ENCODE measurements around the gene STT3B. TPM values are rescaled to one million over a fixed set of nuclear protein-coding genes. Genes with fewer than 3 reads are reported as not detected.
A peak's percentile ranks its signal among the peaks of the same experiment; 100 is the strongest.

The STT3B gene
- total RNA-seq, 1 donor = 244 TPM

DNA sequence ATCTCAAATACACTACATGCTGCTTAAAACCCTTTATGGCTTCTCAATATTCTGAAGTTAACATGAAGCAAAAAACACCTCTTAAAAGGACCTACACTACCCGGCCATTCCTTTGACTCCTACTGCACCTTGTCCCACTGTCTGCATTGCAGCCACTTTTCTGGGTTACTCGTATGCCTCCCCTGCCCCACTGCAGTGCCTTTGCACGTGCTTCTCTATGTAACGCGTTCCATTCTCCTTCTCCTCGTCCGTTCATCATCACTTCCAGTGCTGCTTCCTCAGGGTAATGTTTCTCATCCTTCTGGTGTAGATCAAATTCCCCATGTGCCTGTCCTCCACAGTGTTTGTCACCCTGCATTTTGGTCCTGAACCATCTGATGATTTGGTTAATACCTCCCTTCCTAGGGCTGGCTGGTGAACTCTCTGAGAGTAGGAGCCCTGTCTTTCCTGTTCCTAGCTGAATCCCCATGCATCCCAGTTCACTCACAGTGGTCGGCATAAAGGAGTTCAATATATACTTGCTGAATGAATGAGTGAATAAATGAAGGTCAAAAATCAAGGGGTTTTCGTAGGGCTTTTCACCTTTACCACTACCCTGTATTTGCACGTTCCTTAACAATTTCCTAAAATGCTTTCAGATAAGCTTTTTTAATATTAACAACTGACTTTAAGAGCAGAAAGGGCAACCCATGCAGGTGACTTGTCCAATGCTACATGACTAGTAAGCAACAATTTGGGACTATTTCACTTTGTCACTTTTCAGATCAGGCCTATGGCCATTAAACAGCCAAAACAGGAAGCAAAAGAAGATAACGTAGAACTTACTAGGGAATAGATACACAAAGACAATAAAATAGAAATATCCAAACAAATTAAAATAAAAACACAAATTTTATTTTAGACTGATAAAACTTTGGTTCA is 2.4 kb upstream of the STT3B start:
- no peak overlapping the region for H3K4me3 ChIP-seq (ENCODE audit: low read depth, low read length)
- no peak for DNase-seq (ENCODE audit: low read depth)
- TF ChIP-seq, protein P1, sequence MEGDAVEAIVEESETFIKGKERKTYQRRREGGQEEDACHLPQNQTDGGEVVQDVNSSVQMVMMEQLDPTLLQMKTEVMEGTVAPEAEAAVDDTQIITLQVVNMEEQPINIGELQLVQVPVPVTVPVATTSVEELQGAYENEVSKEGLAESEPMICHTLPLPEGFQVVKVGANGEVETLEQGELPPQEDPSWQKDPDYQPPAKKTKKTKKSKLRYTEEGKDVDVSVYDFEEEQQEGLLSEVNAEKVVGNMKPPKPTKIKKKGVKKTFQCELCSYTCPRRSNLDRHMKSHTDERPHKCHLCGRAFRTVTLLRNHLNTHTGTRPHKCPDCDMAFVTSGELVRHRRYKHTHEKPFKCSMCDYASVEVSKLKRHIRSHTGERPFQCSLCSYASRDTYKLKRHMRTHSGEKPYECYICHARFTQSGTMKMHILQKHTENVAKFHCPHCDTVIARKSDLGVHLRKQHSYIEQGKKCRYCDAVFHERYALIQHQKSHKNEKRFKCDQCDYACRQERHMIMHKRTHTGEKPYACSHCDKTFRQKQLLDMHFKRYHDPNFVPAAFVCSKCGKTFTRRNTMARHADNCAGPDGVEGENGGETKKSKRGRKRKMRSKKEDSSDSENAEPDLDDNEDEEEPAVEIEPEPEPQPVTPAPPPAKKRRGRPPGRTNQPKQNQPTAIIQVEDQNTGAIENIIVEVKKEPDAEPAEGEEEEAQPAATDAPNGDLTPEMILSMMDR (IDR thresholded peaks at IDR 0.05; ENCODE audit: insufficient read depth, low read depth, low read length) = no peak

DNA sequence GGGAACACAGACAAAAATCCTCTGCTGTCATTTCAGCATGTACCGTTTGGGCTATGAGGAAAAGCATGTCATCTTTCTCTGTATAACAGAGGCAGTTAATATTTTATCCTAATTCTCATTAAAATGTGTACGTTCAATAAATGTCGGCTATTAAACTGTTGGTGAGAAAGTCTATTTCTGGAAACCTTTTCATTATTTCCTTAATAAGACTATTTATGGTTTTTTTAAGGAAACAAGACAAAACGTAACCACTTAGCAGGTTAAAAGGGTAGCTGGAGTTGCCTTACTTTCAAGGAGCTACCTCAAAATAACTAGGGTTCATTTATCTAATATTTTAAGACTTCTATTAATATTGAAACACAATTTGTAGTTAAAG is 1.8 kb upstream of the STT3B start:
- H3K4me3 ChIP-seq (ENCODE audit: low read depth, low read length) = peak overlapping the region; percentile 85
- TF ChIP-seq, protein P1 (IDR thresholded peaks at IDR 0.05; ENCODE audit: insufficient read depth, low read depth, low read length) = no peak
- no peak for DNase-seq (ENCODE audit: low read depth)

DNA sequence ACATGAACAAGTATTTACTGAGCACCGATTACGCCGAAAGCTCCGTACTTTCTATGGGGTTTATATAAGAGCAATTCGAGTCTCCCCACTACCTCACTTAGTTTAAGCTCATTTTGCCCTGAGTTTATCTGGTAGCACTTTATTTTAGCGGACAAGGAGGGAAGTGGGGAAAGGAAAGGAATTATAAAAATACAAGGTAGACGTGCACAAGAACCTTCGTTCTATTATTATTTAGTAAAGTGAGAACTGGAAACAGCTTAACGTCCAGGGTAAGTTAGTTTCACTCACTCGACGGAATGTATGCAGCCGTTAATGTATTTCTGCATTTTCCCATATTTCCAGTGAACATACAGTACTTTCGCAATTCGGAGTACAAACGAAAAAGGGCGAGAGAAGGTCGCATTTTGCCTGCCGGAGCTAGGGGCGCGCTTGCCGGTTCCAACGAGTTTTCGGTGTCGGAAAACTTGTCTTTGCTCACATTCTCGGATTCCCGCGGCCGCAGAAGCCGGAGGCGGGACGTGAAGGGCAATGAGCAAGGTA is 1.2 kb upstream of the STT3B start:
- peak overlapping the region; percentile 85 for H3K4me3 ChIP-seq (ENCODE audit: low read depth, low read length)
- peak; percentile 15 for DNase-seq (ENCODE audit: low read depth)
- TF ChIP-seq, protein P1 (IDR thresholded peaks at IDR 0.05; ENCODE audit: insufficient read depth, low read depth, low read length) = peak; percentile 29

DNA sequence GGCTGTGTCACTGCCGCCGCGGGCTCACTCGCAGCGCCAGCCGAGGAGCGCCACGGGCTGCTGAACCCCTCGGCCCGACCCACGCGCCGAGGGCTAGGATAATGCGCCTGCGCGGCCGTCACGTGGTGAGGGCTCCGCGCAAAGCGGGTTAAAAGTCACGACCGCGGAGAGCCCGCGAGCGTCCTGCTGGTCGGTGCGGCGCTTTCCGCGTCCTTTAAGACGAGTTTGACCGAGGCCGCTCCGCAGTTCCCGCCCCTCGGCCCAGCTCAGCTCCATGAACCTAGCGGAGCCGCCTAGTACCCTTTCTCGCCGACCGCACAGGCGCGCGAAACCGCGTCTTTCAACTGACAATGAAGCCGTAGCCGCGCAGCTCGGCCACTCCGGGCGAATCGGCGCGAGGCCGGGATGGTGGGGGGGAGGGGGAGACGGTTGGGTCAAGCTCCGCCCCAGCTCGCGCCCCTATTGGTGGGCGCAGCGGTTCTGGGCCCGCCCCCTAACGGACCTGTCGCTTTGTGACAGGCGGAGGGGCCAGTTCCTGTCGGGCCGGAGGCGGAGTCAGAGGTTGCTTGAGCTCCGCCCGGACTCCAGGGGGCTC is 636 bp upstream of the STT3B start:
- H3K4me3 ChIP-seq (ENCODE audit: low read depth, low read length) = peak overlapping the region; percentile 85
- DNase-seq (ENCODE audit: low read depth) = peak; percentile 99
- TF ChIP-seq, protein P1 (IDR thresholded peaks at IDR 0.05; ENCODE audit: insufficient read depth, low read depth, low read length) = no peak

DNA sequence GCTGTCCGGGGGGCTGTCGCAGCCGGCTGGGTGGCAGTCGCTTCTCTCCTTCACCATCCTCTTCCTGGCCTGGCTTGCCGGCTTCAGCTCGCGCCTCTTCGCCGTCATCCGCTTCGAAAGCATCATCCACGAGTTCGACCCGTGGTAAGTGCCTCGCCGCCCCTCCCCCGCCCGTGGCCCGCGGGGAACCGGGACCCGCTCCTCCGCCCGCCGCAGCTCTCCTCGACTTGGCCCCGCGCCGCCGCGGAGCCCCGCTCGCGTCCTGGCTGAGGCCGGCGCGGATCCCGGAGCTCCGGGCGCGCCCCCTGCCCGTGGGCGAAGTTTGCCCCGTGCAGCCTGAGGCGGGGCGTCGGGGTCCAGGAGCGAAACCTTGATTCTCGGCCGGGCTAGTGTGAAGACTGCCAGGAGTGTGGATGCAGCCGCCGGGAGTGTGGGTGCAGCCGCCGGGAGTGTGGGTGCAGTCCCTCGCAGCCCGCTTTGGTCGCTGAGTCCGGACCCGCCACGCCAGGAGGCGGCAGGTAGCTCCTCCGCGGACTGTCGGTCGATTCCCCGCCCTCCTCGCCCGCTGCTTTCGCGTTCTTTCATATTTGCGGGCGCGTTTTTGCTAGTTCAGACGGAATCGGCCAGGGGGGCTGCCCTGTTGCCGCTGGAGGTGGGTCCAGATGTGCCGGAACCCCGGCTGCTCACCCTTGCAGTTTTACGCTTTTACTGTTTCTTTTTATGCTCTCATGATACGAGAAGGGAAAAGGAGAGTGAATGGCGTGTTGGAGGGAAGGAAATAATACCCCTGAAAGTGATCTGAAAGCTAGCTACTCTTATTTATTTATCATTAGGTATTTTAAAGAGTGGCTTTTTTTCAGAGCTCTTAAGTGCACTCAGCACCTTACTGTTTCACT is 692 bp downstream of the STT3B start:
- H3K4me3 ChIP-seq (ENCODE audit: low read depth, low read length) = peak overlapping the region; percentile 85
- TF ChIP-seq, protein P1 (IDR thresholded peaks at IDR 0.05; ENCODE audit: insufficient read depth, low read depth, low read length) = peak; percentile 21
- peak; percentile 27 for DNase-seq (ENCODE audit: low read depth)

DNA sequence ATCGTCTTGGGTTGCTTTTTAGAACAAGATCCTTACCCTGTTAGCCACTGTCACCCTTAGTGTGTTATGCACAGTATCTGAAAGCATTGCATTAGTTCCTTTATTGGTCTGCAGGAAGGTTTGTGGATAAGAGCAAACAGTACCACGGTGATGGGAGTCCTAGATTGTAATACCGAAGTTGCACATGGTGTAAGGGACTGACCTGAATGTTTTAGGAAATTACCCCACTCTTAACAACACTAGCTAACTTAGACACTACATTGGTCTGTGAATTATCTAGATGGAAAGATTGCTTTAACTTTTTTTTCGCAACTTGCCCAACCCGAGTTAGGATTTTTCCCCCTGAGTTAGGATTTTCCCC is 1.3 kb downstream of the STT3B start:
- DNase-seq (ENCODE audit: low read depth) = peak; percentile 34
- TF ChIP-seq, protein P1 (IDR thresholded peaks at IDR 0.05; ENCODE audit: insufficient read depth, low read depth, low read length) = no peak

More for the DNA sequence above, 1.3 kb downstream of the STT3B start:
- H3K4me3 ChIP-seq (ENCODE audit: low read depth, low read length) = peak overlapping the region; percentile 85

Data from fibroblast of villous mesenchyme (primary cell).